ENCODE data around the gene TMEM151A.

TMEM151A gene

DNA sequence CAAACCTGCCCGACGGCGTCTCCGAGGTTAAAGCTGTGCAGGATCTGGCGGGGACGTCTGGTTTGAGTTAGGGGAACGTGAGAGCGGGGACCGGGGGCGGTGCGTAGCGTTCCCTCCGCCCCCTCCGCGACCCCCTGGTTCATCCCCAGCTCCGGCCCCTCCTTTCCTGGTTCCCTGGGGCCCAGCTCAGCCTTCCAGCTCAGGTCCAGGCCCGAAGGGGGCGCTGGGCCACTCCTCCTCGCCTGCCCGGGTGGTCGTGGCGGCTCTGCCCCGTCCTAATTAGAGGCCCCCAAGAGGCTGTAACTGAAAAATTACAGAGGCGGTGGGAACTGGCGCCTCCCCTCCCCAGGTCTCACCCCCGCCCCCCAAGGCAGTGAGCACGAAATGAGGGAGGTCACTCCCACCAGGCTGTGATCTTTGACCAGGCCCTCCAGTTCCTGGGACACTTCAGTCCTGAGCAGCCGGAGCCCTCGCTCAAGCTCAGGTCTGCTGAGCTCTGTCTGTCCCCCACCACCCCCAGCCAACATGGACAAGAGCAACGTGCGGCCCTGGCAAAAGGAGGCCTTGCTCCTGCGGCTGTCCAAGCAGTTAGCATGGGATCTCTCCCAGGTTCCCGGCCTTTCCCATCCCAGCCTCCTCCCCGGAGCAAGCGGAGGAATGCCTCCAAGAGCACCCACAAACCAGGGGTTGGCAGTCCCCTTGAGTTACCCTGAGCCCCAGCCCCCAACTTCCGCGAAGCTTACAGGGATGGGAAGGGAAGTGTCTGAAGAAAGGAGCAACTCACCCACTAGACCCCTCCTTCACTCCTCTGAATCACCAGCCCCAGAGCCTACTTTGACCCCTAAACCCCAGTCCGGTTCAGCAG is 21.9 kb downstream of the TMEM151A start:
- H3K79me2 ChIP-seq (ENCODE audit: insufficient read depth, low read length) = no peaks in the 10 kb centered on the region
- H3K9me2 ChIP-seq (replicated peaks; ENCODE audit: low read depth, low read length) = no peaks in the 10 kb centered on the region
- TF ChIP-seq, protein P1, sequence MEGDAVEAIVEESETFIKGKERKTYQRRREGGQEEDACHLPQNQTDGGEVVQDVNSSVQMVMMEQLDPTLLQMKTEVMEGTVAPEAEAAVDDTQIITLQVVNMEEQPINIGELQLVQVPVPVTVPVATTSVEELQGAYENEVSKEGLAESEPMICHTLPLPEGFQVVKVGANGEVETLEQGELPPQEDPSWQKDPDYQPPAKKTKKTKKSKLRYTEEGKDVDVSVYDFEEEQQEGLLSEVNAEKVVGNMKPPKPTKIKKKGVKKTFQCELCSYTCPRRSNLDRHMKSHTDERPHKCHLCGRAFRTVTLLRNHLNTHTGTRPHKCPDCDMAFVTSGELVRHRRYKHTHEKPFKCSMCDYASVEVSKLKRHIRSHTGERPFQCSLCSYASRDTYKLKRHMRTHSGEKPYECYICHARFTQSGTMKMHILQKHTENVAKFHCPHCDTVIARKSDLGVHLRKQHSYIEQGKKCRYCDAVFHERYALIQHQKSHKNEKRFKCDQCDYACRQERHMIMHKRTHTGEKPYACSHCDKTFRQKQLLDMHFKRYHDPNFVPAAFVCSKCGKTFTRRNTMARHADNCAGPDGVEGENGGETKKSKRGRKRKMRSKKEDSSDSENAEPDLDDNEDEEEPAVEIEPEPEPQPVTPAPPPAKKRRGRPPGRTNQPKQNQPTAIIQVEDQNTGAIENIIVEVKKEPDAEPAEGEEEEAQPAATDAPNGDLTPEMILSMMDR (conservative IDR thresholded peaks at IDR 0.05; ENCODE audit: low read length) = peak; percentile 35
- TF ChIP-seq EZH2phosphoT487 (IDR thresholded peaks at IDR 0.05; ENCODE audit: borderline replicate concordance) = no peak
- H3K9me3 ChIP-seq (ENCODE audit: insufficient read depth, low read depth, low read length) = no peaks in the 10 kb centered on the region
- peak overlapping the region; percentile 62 for H3K9ac ChIP-seq (ENCODE audit: low read depth, low read length, poor library complexity, severe bottlenecking)
- H4K20me1 ChIP-seq (ENCODE audit: insufficient read depth, low read length, poor library complexity, severe bottlenecking) = no peaks in the 10 kb centered on the region
- peaks cover 34% of the 10 kb centered on the region for H3K4me1 ChIP-seq (ENCODE audit: insufficient read depth, low read length, poor library complexity, severe bottlenecking)
- H2AFZ ChIP-seq (ENCODE audit: low read length) = no peak overlapping the region
- H3K27me3 ChIP-seq (ENCODE audit: insufficient read depth, low read length, poor library complexity, severe bottlenecking) = no peaks in the 10 kb centered on the region
- H3K4me2 ChIP-seq (ENCODE audit: low read depth, low read length, poor library complexity, severe bottlenecking) = peak overlapping the region; percentile 68
- no peaks in the 10 kb centered on the region for H3K36me3 ChIP-seq (ENCODE audit: insufficient read depth, low read length)
- no peaks in the 10 kb centered on the region for H3F3A ChIP-seq (ENCODE audit: low read depth)
- H3K4me3 ChIP-seq (ENCODE audit: low read length, poor library complexity, severe bottlenecking) = peak overlapping the region; percentile 63

DNA sequence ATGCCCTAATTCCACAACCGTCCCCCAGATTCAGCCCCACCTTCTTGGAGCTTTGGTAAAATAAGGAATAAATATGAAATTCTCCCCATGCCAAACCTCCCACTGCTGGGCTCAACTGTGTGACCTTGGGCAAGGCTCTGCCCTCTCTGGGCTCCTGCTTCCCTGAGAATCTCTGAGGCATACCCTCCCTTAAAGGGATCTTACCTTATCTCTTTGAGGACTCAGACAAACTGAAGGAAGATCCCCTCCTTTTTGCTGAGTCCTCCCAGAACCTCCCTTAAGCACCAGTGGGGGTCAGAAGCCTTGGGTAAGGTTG is 22.4 kb downstream of the TMEM151A start:
- TF ChIP-seq, protein P1 (conservative IDR thresholded peaks at IDR 0.05; ENCODE audit: low read length) = no peak
- TF ChIP-seq EZH2phosphoT487 (IDR thresholded peaks at IDR 0.05; ENCODE audit: borderline replicate concordance) = no peak
- Histone ChIP-seq H3K9me3 (ENCODE audit: insufficient read depth, low read depth, low read length) (no peaks in the 10 kb centered on the region), H3K9ac (ENCODE audit: low read depth, low read length, poor library complexity, severe bottlenecking) (peak overlapping the region; percentile 62), H3F3A (ENCODE audit: low read depth) (no peaks in the 10 kb centered on the region), H3K36me3 (ENCODE audit: insufficient read depth, low read length) (no peaks in the 10 kb centered on the region), H3K9me2 (replicated peaks; ENCODE audit: low read depth, low read length) (no peaks in the 10 kb centered on the region), H3K4me3 (ENCODE audit: low read length, poor library complexity, severe bottlenecking) (no peak overlapping the region), H3K4me2 (ENCODE audit: low read depth, low read length, poor library complexity, severe bottlenecking) (peak overlapping the region; percentile 68), H4K20me1 (ENCODE audit: insufficient read depth, low read length, poor library complexity, severe bottlenecking) (no peaks in the 10 kb centered on the region), H3K4me1 (ENCODE audit: insufficient read depth, low read length, poor library complexity, severe bottlenecking) (peaks cover 40% of the 10 kb centered on the region), H3K27me3 (ENCODE audit: insufficient read depth, low read length, poor library complexity, severe bottlenecking) (no peaks in the 10 kb centered on the region), H3K79me2 (ENCODE audit: insufficient read depth, low read length) (no peaks in the 10 kb centered on the region), H2AFZ (ENCODE audit: low read length) (no peak overlapping the region)

DNA sequence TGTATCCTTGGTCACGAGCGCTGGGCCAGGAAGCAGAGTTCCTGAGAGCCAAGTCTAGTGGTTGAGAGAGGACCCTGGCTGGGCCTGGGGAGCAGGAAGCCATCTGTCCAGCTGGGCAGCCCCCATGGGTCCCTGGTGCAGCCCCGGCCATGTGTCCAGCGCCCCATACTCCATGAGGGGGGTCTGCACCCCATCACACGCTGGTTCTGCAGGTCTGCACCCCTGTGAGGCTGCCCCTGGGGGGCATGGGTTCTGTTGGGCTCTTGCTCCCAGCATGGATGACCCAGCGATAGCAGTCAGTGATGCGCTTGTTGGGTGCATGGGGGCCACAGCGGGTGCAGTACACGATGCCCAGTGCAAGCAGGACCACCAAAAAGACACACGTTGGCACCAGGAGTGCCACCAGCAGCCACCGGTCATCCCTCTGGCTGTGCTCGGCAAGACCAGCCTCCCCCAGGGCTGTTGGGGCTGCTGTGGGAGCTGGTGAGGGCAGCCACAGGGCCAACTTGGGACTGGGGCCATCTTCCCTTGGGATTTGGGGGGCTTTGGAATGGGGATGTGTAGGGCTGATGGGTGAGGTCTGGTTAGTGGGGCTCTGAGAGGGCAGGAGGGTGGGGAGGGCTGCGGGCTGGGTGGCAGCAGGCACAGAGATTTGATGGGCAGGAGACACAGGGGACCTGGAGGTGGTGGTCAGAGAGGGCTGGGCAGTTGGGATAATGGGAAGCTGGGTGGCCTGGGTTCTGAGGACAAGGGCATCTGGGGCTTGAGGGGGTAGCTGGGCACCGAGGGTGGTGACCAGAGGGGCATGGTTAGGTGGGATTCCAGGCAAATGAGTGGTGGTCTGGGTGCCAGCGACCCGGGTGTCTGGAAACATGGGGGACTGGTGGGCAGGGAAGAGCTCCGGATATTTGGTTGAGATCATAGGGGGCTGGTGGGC is 23.1 kb downstream of the TMEM151A start:
- Histone ChIP-seq H3K4me2 (ENCODE audit: low read depth, low read length, poor library complexity, severe bottlenecking) (no peak overlapping the region), H4K20me1 (ENCODE audit: insufficient read depth, low read length, poor library complexity, severe bottlenecking) (no peaks in the 10 kb centered on the region), H3K79me2 (ENCODE audit: insufficient read depth, low read length) (no peaks in the 10 kb centered on the region), H3K4me1 (ENCODE audit: insufficient read depth, low read length, poor library complexity, severe bottlenecking) (peaks cover 43% of the 10 kb centered on the region), H2AFZ (ENCODE audit: low read length) (no peak overlapping the region), H3K9me2 (replicated peaks; ENCODE audit: low read depth, low read length) (no peaks in the 10 kb centered on the region), H3K4me3 (ENCODE audit: low read length, poor library complexity, severe bottlenecking) (no peak overlapping the region), H3K27me3 (ENCODE audit: insufficient read depth, low read length, poor library complexity, severe bottlenecking) (no peaks in the 10 kb centered on the region), H3K9me3 (ENCODE audit: insufficient read depth, low read depth, low read length) (no peaks in the 10 kb centered on the region), H3K36me3 (ENCODE audit: insufficient read depth, low read length) (no peaks in the 10 kb centered on the region), H3F3A (ENCODE audit: low read depth) (no peaks in the 10 kb centered on the region), H3K9ac (ENCODE audit: low read depth, low read length, poor library complexity, severe bottlenecking) (no peak overlapping the region)
- no peak for TF ChIP-seq EZH2phosphoT487 (IDR thresholded peaks at IDR 0.05; ENCODE audit: borderline replicate concordance)
- TF ChIP-seq, protein P1 (conservative IDR thresholded peaks at IDR 0.05; ENCODE audit: low read length) = no peak
